ENCODE measurements around the gene DNAH2.

- TF ChIP-seq POLR2A (IDR thresholded peaks at IDR 0.05; ENCODE audit: low read depth, low read length): no peak
- TF ChIP-seq TAF1 (IDR thresholded peaks at IDR 0.05; ENCODE audit: low read depth, low read length): no peak
- no peak for TF ChIP-seq POLR2AphosphoS5 (IDR thresholded peaks at IDR 0.05; ENCODE audit: low read depth, low read length)
Measured at GRCh38 chr17:7714721-7715594, 2.6 kb upstream of the DNAH2 start.
